Left lung (tissue), 10 donors: ENCODE data around the gene ACOX2. TPM values are rescaled to one million over a fixed set of nuclear protein-coding genes. Genes with fewer than 3 reads are reported as not detected.

Source experiments
- ATAC-seq: fragments of 200-7000 bp; cut with Tn5 transposase; one replicate; pipeline ENCODE4 v1.9.1; 2020; ENCODE audit warnings: moderate library complexity
- DNase-seq, 4 donors: peaks; one replicate each; pipeline ENCODE4 v3.0.0-alpha.2; 2013 to 2020
- H3K27ac ChIP-seq, 2 donors: fragments of 200-600 bp; sonication (generic) in 1 of 2; one replicate each; pipeline versions ENCODE4 v1.5.0 to v1.8.0; 2020 to 2021
- H3K27me3 ChIP-seq, 2 donors: fragments of 200-600 bp; sonication (generic) in 1 of 2; one replicate each; pipeline versions ENCODE4 v1.5.0 to v1.8.0; 2020 to 2021
- H3K36me3 ChIP-seq, 2 donors: fragments of 200-600 bp; sonication (generic) in 1 of 2; one replicate each; pipeline versions ENCODE4 v1.5.0 to v1.8.0; 2020 to 2021
- H3K4me1 ChIP-seq, 2 donors: fragments of 200-600 bp; one replicate each; pipeline ENCODE4 v1.8.0; 2021
- H3K4me3 ChIP-seq, 2 donors: fragments of 200-600 bp; sonication (generic) in 1 of 2; one replicate each; pipeline versions ENCODE4 v1.5.0 to v1.8.0; 2020 to 2021; ENCODE audit warnings: mild to moderate bottlenecking in 1 of 2
- H3K9me3 ChIP-seq, 2 donors: fragments of 200-600 bp; sonication (generic) in 1 of 2; one replicate each; pipeline versions ENCODE4 v1.5.0 to v1.8.0; 2020 to 2021
- CTCF ChIP-seq, 2 donors: fragments of 200-600 bp; sonication (generic) in 1 of 2; IDR thresholded peaks; one replicate each; pipeline versions ENCODE4 v1.5.0 to v1.8.0; 2021; ENCODE audit warnings: antibody characterized with exemption in 2 of 2
- intact Hi-C, 2 donors: fragments of 100-400 bp; cut with DNase I; formaldehyde crosslinking; loops; one replicate each; pipeline versions ENCODE4 v1.11.2 to v1.14.2; 2022
- polyA plus RNA-seq, 6 donors: library from polyadenylated mRNA; unstranded; fragments of 120-200 nt; gene quantifications; one replicate each; pipeline ENCODE4 v1.2.1, GENCODE V29; 2013; ENCODE audit not compliant: insufficient read length in 6 of 6
- total RNA-seq, 2 donors: library from RNA; stranded (reverse); fragmentation: NEBNext Ultra II Directional; extraction: Animal tissue kit (Norgen Biotek cat#: 25700); gene quantifications; one replicate each; pipeline ENCODE4 v1.2.1, GENCODE V29; 2021
- donor health status: DM: no; HTN: yes; CAD: no.
- donor health status: DM: no; HTN: no; CAD: no.

Gene ACOX2
- total and polyA plus RNA-seq, 8 donors: 9.8 to 58.1 (median 42.8) TPM

GRCh38 chr3:58572634-58573230, 35.7 kb upstream of the ACOX2 start:
- Histone ChIP-seq H3K4me3 (no peak overlapping the region), H3K36me3 (no peaks in the 10 kb centered on the region), H3K27ac (no peak overlapping the region), H3K9me3 (no peaks in the 10 kb centered on the region), H3K4me1 (peaks cover 4 to 28% of the 10 kb centered on the region in 2 donors), H3K27me3 (no peaks in the 10 kb centered on the region)
- TF ChIP-seq CTCF (IDR thresholded peaks at IDR 0.05): no peak
- intact Hi-C loops: loop anchor here in 1 of 2 donors (5.0 kb wide), 1 partner anchor 60 kb away; no protein-coding TSS in a partner anchor
- no peak for ATAC-seq
- DNase-seq: no peak

- Histone ChIP-seq H3K9me3 (no peaks in the 10 kb centered on the region), H3K27ac (no peak overlapping the region), H3K27me3 (no peaks in the 10 kb centered on the region), H3K4me3 (no peak overlapping the region), H3K4me1 (peaks cover 4 to 28% of the 10 kb centered on the region in 2 donors), H3K36me3 (peaks cover 0 to 2% of the 10 kb centered on the region in 2 donors)
- intact Hi-C loops: loop anchor here in 1 of 2 donors (5.0 kb wide), 1 partner anchor 60 kb away; no protein-coding TSS in a partner anchor
- DNase-seq: no peak
- no peak for TF ChIP-seq CTCF (IDR thresholded peaks at IDR 0.05)
- no peak for ATAC-seq
Measured at GRCh38 chr3:58572013-58572633, 35.1 kb upstream of the ACOX2 start.

- DNase-seq (no peak), ATAC-seq (no peak)
- no peak overlapping the region for H3K4me3 ChIP-seq
- peaks cover 4 to 28% of the 10 kb centered on the region in 2 donors for H3K4me1 ChIP-seq
- intact Hi-C loops: loop anchor here in 1 of 2 donors (5.0 kb wide), 1 partner anchor 61 kb away; no protein-coding TSS in a partner anchor
- H3K36me3 ChIP-seq: peaks cover 0 to 12% of the 10 kb centered on the region in 2 donors
- TF ChIP-seq CTCF (IDR thresholded peaks at IDR 0.05): no peak
- no peaks in the 10 kb centered on the region for H3K27me3 ChIP-seq
- H3K9me3 ChIP-seq: no peaks in the 10 kb centered on the region
- H3K27ac ChIP-seq: no peak overlapping the region
Measured at GRCh38 chr3:58570851-58571250, 33.9 kb upstream of the ACOX2 start.

GRCh38 chr3:58569287-58570001, 32.5 kb upstream of the ACOX2 start:
- H3K27ac ChIP-seq: no peak overlapping the region
- no peak for ATAC-seq
- H3K4me1 ChIP-seq: peaks cover 4 to 28% of the 10 kb centered on the region in 2 donors
- no peak for DNase-seq
- H3K4me3 ChIP-seq: no peak overlapping the region
- no peak for TF ChIP-seq CTCF (IDR thresholded peaks at IDR 0.05)
- H3K36me3 ChIP-seq: peaks cover 0 to 21% of the 10 kb centered on the region in 2 donors
- no peaks in the 10 kb centered on the region for H3K27me3 ChIP-seq
- intact Hi-C loops: loop anchor here in 1 of 2 donors (5.0 kb wide), 1 partner anchor 63 kb away; no protein-coding TSS in a partner anchor
- H3K9me3 ChIP-seq: no peaks in the 10 kb centered on the region
